IPS DF 4.7 (cell line): ENCODE results near the gene TMEM130.

ENCODE experiments used
- DNase-seq: peaks from one replicate; pipeline ENCODE4 v3.0.0-alpha.2; 2013; ENCODE audit warnings: low spot score; ENCODE audit errors: extremely low read depth

The TMEM130 gene

GRCh38 chr7:98808751-98809460, 60.9 kb downstream of the TMEM130 start:
- DNase-seq = no peak

- no peak for DNase-seq
Observed at GRCh38 chr7:98807068-98808048, 62.5 kb downstream of the TMEM130 start.

- no peak for DNase-seq
Observed at GRCh38 chr7:98805956-98806838, 63.6 kb downstream of the TMEM130 start.

- DNase-seq = no peak
Observed at GRCh38 chr7:98802781-98803110, 67.1 kb downstream of the TMEM130 start.

- no peak for DNase-seq
Observed at GRCh38 chr7:98802088-98802780, 67.6 kb downstream of the TMEM130 start.

GRCh38 chr7:98800996-98801395, 68.8 kb downstream of the TMEM130 start:
- DNase-seq = no peak

- no peak for DNase-seq
Observed at GRCh38 chr7:98797150-98797549, 72.7 kb downstream of the TMEM130 start.
